ENCODE data around the gene CD2AP. TPM values are rescaled to one million over a fixed set of nuclear protein-coding genes. Genes with fewer than 3 reads are reported as not detected.

Gene CD2AP
- total and polyA plus RNA-seq, 2 of the 8 experiments (the other 6 are each of a cell fraction or from before 2014, with no cell fraction given): 8.6 to 75.6 TPM

DNA sequence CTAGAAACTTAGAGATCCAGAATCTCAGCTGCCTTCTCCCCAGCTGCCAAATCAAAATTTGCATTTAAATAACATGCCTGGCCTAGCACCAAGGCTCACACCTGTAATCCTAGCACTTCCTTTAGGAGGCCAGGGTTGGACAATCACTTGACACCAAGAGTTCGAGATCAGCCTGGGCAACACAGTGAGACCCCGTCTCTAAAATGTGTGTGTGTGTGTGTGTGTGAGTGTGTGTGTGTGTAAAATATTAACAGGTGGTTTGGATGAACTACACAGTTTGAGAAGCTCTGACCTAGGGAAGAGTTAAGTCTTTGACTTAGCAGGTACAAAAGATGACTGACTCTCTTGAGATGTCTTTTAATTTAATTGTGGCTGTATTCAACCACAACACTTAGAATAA, 20.2 kb upstream of the CD2AP start:
- 87% methylated on average over 2 of the region's 2 CpGs; no CpG with 5 or more reads in 1 of the 2 experiments for WGBS, 2 experiments (ENCODE audit: extremely low coverage in 1 of 2, insufficient coverage in 1 of 2, insufficient read length in 1 of 2, insufficient replicate concordance in 2 of 2, low coverage in 1 of 2, low lambda C conversion rate in 2 of 2, missing lambda C conversion rate in 1 of 2)
- no peak overlapping the region for H2BK5ac ChIP-seq (ENCODE audit: low read depth, low read length)
- CTCF ChIA-PET (ENCODE audit: partially characterized antibody): no interaction called here
- no peaks in the 10 kb centered on the region for H3K79me2 ChIP-seq (ENCODE audit: control insufficient read depth in 1 of 2, insufficient read depth in 2 of 2, low read length in 2 of 2)
- no peaks in the 10 kb centered on the region for H3K79me1 ChIP-seq (ENCODE audit: low read depth, low read length)
- H4K91ac ChIP-seq (replicated peaks; ENCODE audit: insufficient read length, low read length): no peak overlapping the region
- H3K23ac ChIP-seq (ENCODE audit: insufficient read length): no peak overlapping the region
- no peak for DNase-seq (ENCODE audit: low read depth in 1 of 2, low spot score in 2 of 2)
- H3K4me1 ChIP-seq (replicated peaks in 1 of 4; ENCODE audit: control insufficient read depth in 3 of 4, insufficient read depth in 4 of 4, low read length in 3 of 4): 0 out of 7 replicates have a peak, but pooled peaks cover 0 to 2% (median 0%) of the 10 kb centered on the region in 4 experiments
- no peaks in the 10 kb centered on the region for H4K20me1 ChIP-seq (replicated peaks in 1 of 2; ENCODE audit: control insufficient read depth in 1 of 2, insufficient read depth in 2 of 2, low read length in 2 of 2)
- POLR2A ChIA-PET (ENCODE audit: partially characterized antibody): interaction anchor here (1.4 to 1.8 kb wide), 2 partner anchors 20 to 21 kb away, joined by 3 to 7 read pairs; partner anchors contain the start of gene CD2AP
- no peak overlapping the region for H2AFZ ChIP-seq (ENCODE audit: low read length)
- H3K27ac ChIP-seq (ENCODE audit: low read depth, low read length): no peak overlapping the region
- H3K9ac ChIP-seq (replicated peaks in 1 of 4; ENCODE audit: extremely low read depth in 1 of 4, low read depth in 3 of 4, low read length in 3 of 4): no peak overlapping the region
- H2BK20ac ChIP-seq (ENCODE audit: low read length): no peak overlapping the region
- no peak overlapping the region for H4K5ac ChIP-seq (ENCODE audit: insufficient read length, low read depth, low read length)
- H3K23me2 ChIP-seq (ENCODE audit: low read depth, low read length): no peaks in the 10 kb centered on the region; the same call in 1 of the 2 replicates
- H3K4me2 ChIP-seq (ENCODE audit: insufficient read depth in 1 of 2, low read depth in 2 of 2, low read length in 2 of 2): no peak overlapping the region
- H3K56ac ChIP-seq (replicated peaks; ENCODE audit: insufficient read length, low read depth, low read length): no peak overlapping the region
- no peaks in the 10 kb centered on the region for H3K27me3 ChIP-seq (replicated peaks in 1 of 4; ENCODE audit: control insufficient read depth in 3 of 4, extremely low read depth in 1 of 4, insufficient read depth in 3 of 4, low read length in 3 of 4)
- H2AK5ac ChIP-seq (ENCODE audit: low read depth, low read length): no peak overlapping the region
- no peak overlapping the region for H2BK12ac ChIP-seq (ENCODE audit: low read depth, low read length)
- no peak overlapping the region for H3K14ac ChIP-seq (ENCODE audit: insufficient read length)
- TF ChIP-seq SP4 (IDR thresholded peaks at IDR 0.05; ENCODE audit: low read length) (no peak), KDM1A (IDR thresholded peaks at IDR 0.05; ENCODE audit: borderline replicate concordance, low read length) (peak; percentile 77; the same call in 1 of the 2 replicates), KDM4A (IDR thresholded peaks at IDR 0.05; ENCODE audit: low read depth, low read length, severe bottlenecking) (no peak), RNF2 (IDR thresholded peaks at IDR 0.05; ENCODE audit: borderline replicate concordance, low read depth, low read length, missing control alignments, poor library complexity, severe bottlenecking) (no peak)
- no peak overlapping the region for H3K4ac ChIP-seq (replicated peaks; ENCODE audit: insufficient read length, low read depth, low read length)
- no peak overlapping the region for H2BK120ac ChIP-seq (replicated peaks; ENCODE audit: low read depth, low read length)
- H3K18ac ChIP-seq (ENCODE audit: extremely low read depth, low read length): no peak overlapping the region
- H2BK15ac ChIP-seq (ENCODE audit: low read length): no peak overlapping the region
- H3K4me3 ChIP-seq (ENCODE audit: extremely low read depth in 1 of 4, insufficient read depth in 2 of 4, low read depth in 3 of 4, low read length in 4 of 4): no peak overlapping the region
- H3K9me3 ChIP-seq (ENCODE audit: insufficient read depth in 2 of 2, low read depth in 1 of 2, low read length in 1 of 2): no peaks in the 10 kb centered on the region
- H4K8ac ChIP-seq (ENCODE audit: extremely low read depth, insufficient read depth, low read length): no peak overlapping the region
- FAIRE-seq: no peak
- no peaks in the 10 kb centered on the region for H3K36me3 ChIP-seq (ENCODE audit: control insufficient read depth in 2 of 4, insufficient read depth in 4 of 4, low read length in 3 of 4)
